ENCODE results near the gene SHC2.
A peak's percentile ranks its signal among the peaks of the same experiment; 100 is the strongest.
"Not testable (repeated sequence)": the region's sequence is repeated elsewhere in the genome, so short reads cannot be mapped to it uniquely, and the experiment has no call there.

SHC2 gene

DNA sequence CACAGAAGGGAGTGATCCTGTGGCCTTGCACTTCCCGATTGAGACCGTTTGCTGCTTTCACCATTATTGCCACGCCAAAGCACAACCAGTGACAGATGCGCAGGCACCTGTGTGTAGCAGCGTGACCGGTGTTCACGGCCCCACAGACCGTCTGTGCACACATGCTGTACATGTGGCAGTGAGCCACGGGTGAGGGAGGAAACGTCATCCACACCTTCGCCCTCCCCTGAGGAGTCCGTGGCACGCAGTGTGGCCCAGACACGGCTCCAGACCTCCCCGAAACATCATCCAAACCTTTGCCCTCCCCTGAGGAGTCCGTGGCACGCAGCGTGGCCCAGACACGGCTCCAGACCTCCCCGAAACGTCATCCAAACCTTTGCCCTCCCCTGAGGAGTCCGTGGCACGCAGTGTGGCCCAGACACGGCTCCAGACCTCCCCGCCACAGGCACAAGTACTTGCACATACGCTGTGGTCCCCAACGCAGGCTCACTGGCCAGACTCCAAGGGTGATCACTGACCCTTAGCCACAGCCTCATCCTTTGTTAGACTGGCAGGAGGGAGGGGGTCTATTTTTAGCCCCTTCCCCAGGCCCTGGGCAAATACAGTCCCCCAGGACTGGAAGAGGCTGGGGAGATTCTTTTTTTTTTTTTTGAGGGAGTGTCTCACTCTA lies 7.9 kb upstream of the SHC2 start:
- no peak for DNase-seq

DNA sequence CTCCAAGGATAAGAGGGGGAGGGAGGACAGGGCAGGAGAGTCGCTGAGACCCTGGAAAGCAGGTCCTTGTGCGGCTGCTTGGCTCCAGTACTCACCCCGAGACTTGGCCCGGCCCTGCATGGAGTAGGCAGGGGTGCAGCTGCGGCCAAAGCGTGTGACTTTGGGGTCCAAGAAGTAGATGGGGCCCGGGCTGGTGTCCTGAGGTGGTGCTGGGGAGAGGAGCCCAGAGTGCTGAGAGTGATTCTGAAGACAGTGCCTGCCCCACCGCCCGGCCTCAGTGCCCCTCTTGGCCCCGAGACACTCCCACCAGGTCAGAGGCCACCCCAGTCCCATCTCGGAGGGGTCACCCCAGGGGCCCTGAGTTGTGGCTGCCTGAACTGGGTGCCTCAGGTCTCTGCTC lies 6.7 kb upstream of the SHC2 start:
- DNase-seq: no peak

DNA sequence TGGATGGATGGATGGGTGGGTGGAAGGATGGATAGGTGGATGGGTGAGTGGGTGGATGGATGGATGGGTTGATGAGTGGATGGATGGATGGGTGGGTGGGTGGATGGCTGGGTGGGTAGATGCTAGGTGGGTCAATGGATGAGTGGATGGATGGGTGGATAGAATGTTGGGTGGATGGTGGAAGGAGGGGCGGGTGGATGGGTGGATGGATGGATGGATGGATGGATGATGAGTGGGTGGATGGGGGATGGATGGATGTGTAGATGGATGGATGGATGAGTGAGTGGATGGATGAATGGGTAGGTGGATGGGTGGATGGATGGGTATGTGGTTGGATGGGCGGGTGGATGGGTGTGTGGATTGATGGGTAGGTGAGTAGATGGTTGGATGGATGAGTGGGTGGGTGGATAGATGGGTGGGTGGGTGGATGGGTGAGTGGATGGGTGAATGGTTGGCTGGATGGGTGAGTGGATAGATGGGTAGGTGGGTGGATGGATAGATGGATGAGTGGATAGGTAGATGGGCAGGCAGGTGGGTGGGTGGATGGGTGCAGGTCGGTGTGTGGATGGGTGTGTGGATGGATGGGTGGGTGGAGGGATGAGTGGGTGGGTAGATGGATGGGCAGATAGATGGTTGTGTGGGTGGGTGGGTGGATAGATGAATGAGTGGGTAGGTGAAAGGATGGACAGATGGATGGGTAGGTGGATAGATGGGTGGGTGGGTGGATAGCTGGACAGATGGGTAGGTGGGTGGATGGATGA lies 4.4 kb upstream of the SHC2 start:
- DNase-seq: no peak

DNA sequence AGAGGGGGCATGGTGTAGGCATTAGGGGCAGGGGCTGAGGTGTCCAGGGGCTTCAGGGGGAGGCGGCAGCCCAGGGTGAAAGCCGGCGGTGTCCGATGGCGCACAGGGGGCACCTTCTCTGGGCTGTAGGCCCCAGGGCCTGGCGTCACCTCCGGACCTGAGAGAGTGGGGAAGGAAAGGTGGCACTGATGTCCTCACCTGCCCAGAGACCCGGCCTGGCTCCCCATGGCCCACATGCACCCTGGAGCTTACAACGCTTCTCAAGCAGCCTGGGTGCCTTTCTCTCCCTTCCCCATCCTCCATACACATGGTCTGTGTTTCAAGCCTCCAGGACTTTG lies 3.3 kb upstream of the SHC2 start:
- DNase-seq: no peak

DNA sequence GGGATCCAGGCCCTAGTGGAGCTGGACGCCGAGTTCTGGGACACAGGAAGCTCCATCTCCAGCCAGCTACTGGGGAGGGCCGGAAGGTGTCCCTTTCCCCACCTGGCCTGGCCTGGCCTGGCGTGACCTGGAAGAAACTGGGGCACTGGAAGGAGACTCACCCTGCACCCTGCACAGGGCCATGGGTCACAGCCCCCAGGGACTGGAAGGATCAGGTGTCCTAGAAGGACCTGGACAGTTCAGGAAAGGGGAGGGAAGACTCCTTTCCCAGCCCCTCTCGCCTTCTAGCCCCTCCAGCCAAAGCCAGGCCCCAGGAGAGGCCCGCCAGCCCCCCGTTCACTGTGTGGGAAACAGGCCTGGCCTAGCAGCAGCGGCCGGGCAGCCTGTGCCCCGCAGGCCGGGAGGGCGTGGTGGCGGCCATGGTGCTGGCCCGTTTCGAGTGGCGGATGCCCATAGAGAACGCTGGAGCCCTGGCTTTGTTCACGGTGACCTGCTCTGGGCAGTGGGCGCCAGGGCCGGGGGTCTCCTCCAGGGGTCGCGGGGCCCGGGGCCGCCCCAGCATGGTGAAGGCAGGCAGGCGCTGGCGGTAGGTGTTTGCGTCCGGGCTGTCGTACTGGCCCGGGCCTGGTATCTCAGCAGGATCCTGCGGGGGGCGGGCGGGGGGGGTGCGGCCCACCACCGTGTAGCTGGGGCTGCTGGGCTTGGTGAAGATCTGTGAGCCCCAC lies 2.8 kb upstream of the SHC2 start:
- DNase-seq: no peak

DNA sequence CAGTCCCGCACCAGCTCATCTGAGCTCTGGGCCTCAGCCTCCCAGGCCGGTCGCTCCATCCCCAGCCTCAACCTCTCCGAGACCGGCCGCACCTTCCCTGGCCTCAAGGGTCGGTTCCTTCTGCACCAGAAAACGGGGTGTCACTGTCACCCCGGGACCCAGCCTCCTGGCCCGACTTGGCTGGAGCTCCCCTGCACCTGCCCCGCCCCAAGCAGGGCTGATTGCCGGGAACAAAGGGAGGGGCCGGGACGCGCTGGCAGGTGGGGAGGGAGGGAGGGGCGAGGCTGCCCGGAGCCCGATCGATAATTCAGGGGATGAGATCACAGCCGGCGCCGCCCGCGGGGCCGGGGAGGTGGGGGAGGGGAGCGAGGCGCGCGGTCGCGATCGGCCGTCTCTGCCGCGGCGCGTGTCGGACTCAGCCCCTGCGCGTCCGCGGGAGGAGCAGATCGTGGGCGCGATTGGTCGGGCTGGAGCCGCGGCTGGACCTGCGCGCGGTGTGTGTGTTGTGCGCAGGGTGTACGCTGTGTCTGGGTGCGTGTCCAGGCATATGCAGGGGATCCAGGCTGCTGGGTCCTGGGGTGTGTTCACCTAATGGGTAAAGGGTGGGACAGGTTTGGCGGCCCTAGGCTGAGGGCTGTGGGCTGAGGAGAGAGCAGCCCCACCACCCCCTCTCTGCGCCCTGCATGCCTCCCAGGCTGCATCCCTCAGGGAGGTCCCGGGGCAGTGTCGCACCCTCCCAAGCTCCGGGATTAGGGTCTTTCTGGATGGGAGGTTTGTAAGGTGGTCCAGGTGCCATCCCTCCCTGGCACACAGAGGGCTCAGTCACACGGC lies 1.1 kb upstream of the SHC2 start:
- DNase-seq: no peak

DNA sequence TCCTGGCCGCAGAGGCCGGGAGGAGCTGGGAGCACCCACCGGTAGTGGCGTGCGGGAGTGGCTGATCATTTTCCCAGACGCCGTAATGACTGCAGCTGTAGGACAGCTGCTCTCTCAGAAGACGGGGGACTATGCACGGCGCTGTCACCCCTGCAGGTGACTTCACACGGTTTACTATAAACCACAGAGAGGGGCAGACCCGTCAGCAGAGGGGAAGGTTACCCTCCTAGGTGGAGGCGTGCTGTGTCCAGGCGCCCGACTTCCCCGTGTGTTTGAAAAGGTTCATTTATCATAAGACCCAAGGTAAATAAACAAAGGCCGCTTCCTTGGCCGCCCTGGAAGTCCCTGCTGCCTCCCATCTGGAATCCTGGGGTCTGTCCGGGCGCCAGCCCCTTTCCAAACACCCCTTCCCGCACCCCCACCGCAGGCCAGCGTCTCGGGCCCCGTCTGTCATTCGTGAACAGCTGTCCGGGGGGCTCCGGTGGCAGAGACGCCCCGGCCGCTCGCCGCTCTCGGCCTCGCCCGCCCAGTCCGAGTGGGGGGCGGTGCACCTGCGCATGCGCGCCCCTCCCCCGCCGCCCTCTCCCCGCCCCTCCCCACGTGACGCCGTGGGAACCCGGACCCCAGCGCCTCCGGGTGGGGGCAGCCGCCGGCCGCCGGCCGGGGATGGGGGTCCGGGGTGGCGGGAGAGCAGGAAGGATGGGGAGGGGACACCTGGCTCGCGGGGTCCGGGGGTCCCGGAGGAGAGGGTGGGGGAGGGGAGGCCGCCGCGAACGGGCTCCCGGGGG lies 915 bp downstream of the SHC2 start:
- DNase-seq: peak; percentile 38

DNA sequence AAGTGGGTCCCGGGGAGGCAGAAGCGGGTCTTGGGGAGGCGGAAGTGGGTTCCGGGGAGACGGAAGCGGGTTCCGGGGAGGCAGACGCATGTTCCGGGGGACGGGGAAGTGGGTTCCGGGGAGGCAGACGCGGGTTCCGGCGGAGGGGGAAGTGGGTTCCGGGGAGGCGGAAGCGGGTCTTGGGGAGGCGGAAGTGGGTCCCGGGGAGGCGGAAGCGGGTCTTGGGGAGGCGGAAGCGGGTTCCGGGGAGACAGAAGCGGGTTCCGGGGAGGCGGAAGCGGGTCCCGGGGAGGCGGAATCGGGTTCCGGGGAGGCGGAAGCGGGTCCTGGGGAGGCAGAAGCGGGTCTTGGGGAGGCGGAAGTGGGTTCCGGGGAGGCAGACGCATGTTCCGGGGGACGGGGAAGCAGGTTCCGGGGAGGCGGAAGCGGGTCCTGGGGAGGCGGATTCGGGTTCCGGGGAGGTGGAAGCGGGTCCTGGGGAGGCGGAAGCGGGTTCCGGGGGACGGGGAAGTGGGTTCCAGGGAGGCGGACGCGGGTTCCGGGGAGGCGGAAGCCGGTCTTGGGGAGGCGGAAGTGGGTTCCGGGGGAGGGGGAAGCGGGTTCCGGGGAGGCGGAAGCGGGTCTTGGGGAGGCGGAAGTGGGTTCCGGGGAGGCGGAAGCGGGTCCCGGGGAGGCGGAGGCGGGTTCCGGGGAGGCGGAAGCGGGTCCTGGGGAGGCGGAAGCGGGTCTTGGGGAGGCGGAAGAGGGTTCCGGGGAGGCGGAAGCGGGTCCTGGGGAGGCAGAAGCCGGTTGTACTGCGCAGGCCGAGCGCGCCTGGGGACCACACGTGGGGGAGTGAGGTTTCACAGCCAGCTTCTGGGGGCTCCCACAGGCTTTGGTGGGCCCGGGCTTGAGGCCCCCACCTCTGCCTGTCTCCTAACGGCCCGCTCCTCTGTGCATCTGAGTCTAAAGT lies 2.5 kb downstream of the SHC2 start:
- no peak for DNase-seq

DNA sequence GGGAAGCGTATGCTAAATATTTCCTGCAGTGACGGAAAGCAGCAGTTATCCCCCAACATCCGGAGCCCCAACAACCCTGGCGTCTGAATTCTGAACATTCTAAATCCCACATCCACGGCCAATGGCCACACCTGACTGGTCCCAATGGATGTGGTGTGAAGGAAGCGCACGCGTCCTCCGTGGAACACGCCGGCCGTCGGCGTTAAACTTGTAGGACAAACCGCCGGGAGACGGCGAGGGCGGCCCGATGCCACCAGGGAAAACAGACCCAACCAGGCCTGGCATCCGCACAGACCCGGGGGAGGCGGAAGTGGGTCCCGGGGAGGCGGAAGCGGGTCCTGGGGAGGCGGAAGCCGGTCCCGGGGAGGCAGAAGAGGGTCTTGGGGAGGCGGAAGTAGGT lies 3.2 kb downstream of the SHC2 start:
- no peak for DNase-seq

DNA sequence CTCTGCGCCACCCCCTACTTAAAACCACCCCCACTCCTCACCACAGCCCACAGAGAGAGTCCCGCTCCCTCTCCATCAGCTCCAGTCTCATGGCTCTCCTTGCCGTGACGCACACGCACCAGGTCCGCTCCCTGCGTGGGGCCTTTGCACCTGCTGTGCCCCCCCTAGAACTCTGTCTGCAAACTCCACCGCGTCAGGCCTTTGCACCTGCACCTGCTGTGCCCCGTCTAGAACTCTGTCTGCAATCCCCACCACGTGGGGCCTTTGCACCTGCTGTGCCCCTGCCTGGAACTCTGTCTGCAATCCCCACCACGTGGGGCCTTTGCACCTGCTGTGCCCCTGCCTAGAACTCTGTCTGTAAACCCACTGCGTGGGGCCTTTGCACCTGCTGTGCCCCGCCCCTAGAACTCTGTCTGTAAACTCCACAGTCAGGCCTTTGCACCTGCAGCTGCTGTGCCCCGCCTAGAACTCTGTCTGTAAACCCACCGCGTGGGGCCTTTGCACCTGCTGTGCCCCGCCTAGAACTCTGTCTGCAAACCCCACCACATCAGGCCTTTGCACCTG lies 4.2 kb downstream of the SHC2 start:
- DNase-seq: peak; percentile 19

DNA sequence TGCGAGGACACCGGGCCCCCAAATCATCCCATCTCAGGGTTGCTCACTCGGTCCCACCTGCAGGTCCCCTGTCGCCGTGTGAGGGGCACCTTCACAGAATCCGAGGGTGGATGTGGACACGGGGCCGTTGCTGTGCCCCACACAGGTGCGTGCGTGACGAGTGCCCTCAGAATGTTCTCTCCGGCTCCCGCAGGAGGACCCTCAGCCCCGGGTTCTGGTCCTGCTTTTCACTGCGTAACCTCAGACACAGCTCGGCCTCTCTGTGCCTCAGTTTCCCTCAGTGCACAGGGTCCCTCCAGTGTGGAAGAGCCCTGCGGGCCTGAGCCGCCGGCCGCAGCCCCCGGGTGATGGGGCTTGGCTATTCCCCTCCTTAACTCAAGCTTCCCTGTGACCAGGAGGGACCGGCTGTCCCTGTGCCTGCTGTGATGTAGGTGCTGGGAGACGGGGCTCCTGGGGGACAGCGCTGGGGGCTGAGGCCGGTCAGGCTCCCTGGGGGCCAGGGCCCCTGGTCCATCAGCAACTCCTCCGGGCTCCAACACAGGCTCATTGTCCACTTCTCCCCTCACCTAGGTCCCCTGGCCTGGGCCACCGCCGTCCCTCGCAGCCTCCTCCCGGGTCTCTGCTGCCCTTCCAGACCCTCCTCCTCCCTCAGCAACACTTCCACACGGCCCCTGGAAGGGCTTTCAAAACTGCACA lies 4.8 kb downstream of the SHC2 start:
- DNase-seq: no peak

DNA sequence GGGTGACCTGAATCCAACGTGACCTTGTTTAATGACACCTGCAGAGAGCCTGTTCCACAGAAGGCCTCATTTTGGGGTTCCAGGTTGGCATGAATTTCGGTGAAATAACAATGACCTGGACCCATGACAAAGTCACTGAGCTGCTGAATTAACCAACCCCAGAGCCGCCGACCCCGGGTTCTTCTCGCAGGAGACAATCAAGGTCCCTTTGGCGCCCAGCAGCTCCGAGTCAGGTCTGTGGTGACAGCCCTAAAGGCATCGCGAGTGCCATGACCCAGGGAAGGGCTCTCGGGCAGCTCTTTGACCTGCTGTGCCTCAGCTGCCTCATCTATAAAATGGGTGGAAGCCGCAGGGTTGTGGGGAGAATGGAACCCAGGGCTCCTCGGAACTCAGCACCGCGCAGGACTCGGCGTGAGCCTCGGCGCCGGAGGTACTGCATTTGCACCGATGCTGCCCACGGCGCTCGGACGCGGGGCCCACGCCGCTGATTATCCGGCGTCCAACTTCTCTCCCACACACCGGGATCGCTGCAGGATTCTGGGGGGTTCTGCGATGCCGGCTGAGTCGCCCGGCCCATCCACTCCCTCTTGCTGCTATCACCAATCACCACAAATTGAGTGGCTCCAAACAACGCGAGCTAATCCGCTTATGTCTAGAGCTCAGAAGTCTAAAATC lies 5.7 kb downstream of the SHC2 start:
- DNase-seq: no peak

DNA sequence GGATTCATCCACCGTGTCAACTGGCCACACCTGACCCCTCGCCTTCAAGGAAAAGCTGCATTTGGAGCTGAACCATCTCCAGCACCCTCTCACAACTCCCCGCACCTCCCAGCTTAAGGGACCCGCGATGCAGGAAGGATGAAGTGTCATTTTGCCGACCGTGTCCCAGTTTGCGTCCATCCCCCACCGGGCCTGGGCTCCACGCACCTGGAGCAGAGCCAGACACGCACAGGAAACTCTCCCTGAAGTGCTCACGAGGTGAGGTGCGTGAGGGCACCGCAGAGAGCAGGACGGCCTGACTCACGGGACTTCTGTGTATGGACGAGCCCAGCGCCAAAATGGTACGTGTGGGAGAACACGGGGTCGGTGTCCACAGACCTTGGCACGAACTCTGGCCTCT lies 7.2 kb downstream of the SHC2 start:
- DNase-seq: no peak

DNA sequence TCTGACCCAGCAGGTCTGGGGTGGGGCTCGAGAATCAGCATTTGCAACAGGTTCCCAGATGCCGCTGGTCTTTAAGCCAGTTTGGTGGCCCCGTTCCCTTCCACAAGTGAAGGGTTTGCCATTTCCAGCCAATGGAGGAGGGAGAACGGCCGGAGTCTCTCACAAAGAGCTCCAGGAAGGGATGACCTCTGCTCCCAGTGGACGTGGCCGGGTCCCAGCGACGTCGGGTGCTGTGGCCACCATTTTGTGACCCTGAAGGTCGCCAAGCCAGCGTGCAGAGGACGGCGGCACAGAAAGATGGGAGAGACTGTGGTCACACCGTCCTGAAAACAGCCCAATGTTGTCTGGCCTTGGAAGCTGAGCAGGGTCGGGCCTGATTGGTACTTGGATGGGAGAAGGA lies 8.0 kb downstream of the SHC2 start:
- DNase-seq: no peak

DNA sequence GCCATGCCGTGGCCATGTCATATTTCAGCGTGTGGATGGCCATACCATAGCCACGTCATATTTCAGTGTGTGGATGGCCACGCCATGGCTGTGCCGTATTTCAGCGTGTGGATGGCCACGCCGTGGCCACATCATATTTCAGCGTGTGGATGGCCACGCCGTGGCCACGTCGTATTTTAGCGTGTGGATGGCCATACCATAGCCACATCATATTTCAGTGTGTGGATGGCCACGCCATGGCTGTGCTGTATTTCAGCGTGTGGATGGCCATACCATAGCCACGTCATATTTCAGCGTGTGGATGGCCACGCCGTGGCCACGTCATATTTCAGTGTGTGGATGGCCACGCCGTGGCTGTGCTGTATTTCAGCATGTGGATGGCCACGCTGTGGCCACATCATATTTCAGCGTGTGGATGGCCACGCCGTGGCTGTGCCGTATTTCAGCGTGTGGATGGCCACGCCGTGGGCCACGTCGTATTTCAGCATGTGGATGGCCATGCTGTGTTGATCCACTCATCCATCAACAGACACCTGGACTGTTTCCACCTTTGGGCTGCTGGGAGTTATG lies 9.8 kb downstream of the SHC2 start:
- DNase-seq: not testable (repeated sequence)

DNA sequence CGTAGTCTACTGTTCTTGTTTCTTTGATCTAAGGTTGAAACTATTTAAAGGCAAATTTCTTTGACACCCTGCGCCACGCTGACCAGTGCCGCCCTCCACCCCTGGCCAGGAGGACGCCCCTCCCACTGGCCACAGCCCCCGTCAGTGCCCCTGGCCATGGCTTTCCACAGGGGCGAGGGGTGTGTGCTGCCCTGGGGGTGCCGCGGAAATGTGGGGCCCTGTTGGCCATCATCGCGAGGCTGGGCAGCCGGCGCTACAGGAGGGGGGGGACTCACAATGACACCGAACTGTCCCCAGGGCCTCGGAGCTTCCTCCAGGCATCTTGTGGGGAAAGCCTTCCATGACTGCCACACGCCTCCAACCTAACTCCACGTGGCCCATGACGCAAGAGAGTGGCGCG lies 10.9 kb downstream of the SHC2 start:
- no peak for DNase-seq

DNA sequence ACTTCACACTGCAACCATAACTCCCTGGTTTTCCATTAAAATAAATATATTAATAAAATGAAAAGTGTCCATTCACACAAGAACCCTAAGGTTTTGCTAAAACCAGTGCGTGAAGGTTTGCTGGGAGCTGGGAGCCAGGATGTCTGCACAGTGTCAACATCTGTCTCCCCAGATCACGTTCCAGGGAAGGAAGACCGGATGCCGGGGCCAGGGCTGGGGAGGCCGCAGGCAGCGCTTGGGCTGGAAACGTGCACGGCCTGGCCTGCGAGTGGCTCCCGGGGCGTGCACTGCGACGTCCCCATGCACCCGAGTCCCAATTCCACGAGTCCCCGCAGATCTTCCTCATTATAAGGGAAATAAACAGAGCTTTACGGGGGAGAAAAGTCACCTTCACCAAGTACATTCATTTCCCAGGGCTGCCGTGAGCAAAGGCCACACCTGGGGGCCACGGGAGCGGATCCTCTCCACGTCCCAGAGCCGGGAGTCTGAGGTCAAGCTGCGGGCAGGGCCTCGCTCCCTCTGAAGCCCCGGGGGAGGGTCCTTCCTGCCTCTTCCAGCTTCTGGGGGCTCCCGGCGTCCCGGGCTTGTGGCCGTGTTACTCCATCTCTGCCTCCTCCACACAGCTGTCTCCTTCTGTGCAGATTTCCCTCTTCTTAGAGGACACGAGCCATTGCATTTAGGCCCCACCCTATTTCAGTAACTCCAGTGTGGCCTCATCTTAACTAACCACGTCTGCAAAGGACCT lies 12.8 kb downstream of the SHC2 start:
- no peak for DNase-seq

DNA sequence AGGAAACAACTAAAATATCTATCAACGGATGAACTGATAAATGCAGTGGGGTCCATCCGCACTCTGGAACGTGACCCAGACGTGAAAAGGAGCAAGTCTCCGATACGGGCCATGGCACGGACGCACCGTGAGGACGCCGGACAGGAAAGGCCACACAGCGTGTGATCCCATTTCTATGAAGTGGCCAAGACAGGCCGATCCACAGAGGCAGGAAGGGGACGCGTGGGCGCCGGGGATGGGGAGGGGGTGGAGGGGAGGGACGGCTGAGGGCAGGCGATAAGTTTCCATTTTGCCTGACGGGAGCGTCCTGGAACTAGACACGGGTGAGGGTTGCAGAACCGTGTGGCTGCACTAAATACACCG lies 13.8 kb downstream of the SHC2 start:
- no peak for DNase-seq
